ENCODE measurements around the gene ERRFI1. TPM values are rescaled to one million over a fixed set of nuclear protein-coding genes. Genes with fewer than 3 reads are reported as not detected.

ERRFI1 gene
- total and polyA plus RNA-seq, 4 donors: 60.7 to 424 (median 106) TPM

DNA sequence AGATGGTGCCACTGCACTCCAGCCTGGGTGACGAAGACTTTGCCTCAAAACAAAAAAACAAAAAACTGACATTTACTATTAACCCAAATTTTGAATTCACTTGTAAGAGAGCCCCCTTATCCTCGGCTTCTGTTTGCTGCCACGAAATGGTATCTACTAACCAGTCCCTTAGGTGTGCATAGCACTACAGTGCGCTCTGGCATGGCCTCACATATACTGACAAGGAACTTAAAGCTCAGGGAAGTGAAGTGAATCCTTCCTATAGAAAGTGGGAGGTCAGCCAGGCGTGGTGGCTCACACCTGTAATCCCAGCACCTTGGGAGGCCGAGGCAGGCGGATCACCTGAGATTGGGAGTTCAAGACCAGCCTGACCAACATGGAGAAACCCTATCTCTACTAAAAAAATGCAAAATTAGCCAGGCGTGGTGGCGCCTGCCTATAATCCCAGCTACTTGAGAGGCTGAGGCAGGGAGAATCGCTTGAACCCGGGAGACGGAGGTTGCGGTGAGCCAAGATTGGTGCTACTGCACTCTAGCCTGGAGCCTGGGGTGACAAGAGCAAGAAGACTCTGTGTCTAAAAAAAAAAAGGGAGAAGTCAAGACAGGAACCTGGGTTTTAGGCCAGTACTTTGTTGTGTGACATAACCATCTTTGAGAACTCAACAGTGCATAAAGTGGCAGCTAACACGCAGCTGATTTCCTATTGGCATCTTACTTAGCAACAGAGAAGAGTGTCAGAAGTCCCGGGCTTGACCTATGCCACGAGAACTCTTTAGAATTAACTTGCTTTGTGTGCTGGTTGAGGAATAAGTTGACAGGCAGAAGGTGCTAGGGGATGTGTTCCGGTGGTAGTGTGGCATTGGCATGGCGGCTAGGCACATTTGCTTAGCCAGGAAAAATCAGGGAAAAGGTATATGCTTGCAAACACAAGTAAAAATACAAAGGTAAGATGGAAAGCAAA lies 16.8 kb downstream of the ERRFI1 start:
- Histone ChIP-seq H3K9ac (ENCODE audit: low read depth in 1 of 2, low read length in 2 of 2) (no peak overlapping the region), H3K27ac (ENCODE audit: low read depth in 1 of 2, low read length in 2 of 2) (peak overlapping the region; percentile 6 to 36), H3K27me3 (ENCODE audit: control insufficient read depth in 4 of 4, insufficient read depth in 4 of 4, low read length in 3 of 4) (no peaks in the 10 kb centered on the region), H3K4me1 (ENCODE audit: control insufficient read depth in 4 of 4, insufficient read depth in 4 of 4, low read length in 3 of 4) (peaks cover 0 to 6% (median 2%) of the 10 kb centered on the region in 4 donors), H3K9me3 (ENCODE audit: control insufficient read depth in 4 of 4, low read length in 3 of 4) (no peaks in the 10 kb centered on the region), H3K4me3 (ENCODE audit: low read depth in 1 of 3, low read length in 3 of 3) (no peak overlapping the region), H3K36me3 (ENCODE audit: control insufficient read depth in 4 of 4, insufficient read depth in 3 of 4, low read depth in 1 of 4, low read length in 3 of 4) (peaks cover 3 to 39% (median 27%) of the 10 kb centered on the region in 4 donors)
- TF ChIP-seq FOXA2 (IDR thresholded peaks at IDR 0.05): no peak
- TF ChIP-seq, protein P1, sequence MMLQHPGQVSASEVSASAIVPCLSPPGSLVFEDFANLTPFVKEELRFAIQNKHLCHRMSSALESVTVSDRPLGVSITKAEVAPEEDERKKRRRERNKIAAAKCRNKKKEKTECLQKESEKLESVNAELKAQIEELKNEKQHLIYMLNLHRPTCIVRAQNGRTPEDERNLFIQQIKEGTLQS (IDR thresholded peaks at IDR 0.05): no peak
- no peak for TF ChIP-seq EGR1 (IDR thresholded peaks at IDR 0.05; ENCODE audit: low read depth in 2 of 2)
- TF ChIP-seq NR2F2 (IDR thresholded peaks at IDR 0.05): peak; percentile 9
- TF ChIP-seq GABPA (IDR thresholded peaks at IDR 0.05 in 1 of 2, conservative IDR thresholded peaks at IDR 0.05 in 1 of 2): no peak
- DNase-seq (ENCODE audit: low spot score): no peak
- WGBS: 85% methylated on average over 18 of the region's 18 CpGs

DNA sequence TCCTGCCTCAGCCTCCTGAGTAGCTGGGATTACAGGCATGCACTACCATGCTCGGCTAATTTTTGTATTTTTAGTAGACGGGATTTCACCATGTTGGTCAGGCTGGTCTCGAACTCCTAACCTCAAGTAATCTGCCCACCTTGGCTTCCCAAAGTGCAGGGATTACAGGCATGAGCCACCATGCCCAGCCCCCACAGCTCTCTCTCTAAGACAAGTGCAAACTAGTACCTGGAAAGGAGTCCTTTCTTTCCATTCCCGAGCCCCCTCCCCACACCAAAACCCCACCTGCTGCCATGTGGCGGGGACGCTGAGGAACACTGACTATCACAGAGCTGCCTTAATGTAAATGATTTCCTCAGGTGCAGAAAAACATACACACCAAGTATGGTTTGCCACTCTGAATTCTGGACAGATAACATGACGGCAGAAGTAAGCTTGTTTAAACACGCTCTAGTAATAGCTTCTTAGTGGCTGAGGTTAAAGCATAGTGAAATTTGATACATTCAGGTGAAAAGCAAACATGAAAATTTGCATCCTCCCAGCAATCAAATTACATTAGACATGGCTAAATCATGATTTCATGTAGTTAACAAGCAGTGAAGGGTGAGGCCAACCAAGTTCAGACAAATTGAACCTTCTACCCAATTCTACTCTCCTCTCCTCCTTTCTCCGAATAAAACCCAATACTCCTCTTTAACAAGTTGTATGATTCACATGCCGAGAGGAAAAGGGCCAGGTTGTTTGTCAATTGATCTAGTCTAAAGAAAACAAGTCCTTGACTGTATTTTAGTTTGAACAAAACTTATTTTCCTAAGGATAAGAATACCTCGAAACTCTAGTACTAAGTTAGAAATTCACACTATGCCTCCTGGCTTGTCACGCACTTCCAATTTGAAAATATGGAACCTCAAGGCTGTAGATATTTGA lies 19.8 kb downstream of the ERRFI1 start:
- H3K27ac ChIP-seq (ENCODE audit: low read depth in 1 of 2, low read length in 2 of 2): peak overlapping the region; percentile 72 to 83
- 47% methylated on average over 12 of the region's 12 CpGs for WGBS
- no peak for DNase-seq (ENCODE audit: low spot score)

More for the DNA sequence above, 19.8 kb downstream of the ERRFI1 start:
- peaks cover 0 to 10% (median 2%) of the 10 kb centered on the region in 4 donors for H3K4me1 ChIP-seq (ENCODE audit: control insufficient read depth in 4 of 4, insufficient read depth in 4 of 4, low read length in 3 of 4)
- H3K27me3 ChIP-seq (ENCODE audit: control insufficient read depth in 4 of 4, insufficient read depth in 4 of 4, low read length in 3 of 4): no peaks in the 10 kb centered on the region
- H3K9me3 ChIP-seq (ENCODE audit: control insufficient read depth in 4 of 4, low read length in 3 of 4): no peaks in the 10 kb centered on the region
- TF ChIP-seq FOXA1 (IDR thresholded peaks at IDR 0.05) (no peak), TAF1 (conservative IDR thresholded peaks at IDR 0.05) (no peak), RXRA (IDR thresholded peaks at IDR 0.05) (peak in 1 of 2 donors; percentile 19), YY1 (IDR thresholded peaks at IDR 0.05) (no peak), RAD21 (IDR thresholded peaks at IDR 0.05) (no peak), HNF4G (IDR thresholded peaks at IDR 0.05) (no peak), JUND (IDR thresholded peaks at IDR 0.05) (peak in 1 of 2 donors; percentile 37), SP1 (IDR thresholded peaks at IDR 0.05) (peak; percentile 13), FOXA2 (IDR thresholded peaks at IDR 0.05) (no peak), EGR1 (IDR thresholded peaks at IDR 0.05; ENCODE audit: low read depth in 2 of 2) (peak in 1 of 2 donors; percentile 45), HNF4A (conservative IDR thresholded peaks at IDR 0.05) (no peak), GABPA (IDR thresholded peaks at IDR 0.05 in 1 of 2, conservative IDR thresholded peaks at IDR 0.05 in 1 of 2) (no peak), NR2F2 (IDR thresholded peaks at IDR 0.05) (no peak)
- TF ChIP-seq, protein P2, sequence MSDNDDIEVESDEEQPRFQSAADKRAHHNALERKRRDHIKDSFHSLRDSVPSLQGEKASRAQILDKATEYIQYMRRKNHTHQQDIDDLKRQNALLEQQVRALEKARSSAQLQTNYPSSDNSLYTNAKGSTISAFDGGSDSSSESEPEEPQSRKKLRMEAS (IDR thresholded peaks at IDR 0.05): no peak
- TF ChIP-seq, protein P1 (IDR thresholded peaks at IDR 0.05): no peak
- TF ChIP-seq, protein P3, sequence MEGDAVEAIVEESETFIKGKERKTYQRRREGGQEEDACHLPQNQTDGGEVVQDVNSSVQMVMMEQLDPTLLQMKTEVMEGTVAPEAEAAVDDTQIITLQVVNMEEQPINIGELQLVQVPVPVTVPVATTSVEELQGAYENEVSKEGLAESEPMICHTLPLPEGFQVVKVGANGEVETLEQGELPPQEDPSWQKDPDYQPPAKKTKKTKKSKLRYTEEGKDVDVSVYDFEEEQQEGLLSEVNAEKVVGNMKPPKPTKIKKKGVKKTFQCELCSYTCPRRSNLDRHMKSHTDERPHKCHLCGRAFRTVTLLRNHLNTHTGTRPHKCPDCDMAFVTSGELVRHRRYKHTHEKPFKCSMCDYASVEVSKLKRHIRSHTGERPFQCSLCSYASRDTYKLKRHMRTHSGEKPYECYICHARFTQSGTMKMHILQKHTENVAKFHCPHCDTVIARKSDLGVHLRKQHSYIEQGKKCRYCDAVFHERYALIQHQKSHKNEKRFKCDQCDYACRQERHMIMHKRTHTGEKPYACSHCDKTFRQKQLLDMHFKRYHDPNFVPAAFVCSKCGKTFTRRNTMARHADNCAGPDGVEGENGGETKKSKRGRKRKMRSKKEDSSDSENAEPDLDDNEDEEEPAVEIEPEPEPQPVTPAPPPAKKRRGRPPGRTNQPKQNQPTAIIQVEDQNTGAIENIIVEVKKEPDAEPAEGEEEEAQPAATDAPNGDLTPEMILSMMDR (IDR thresholded peaks at IDR 0.05; ENCODE audit: low read depth, low read length, missing input control): no peak
- TF ChIP-seq, protein P4, sequence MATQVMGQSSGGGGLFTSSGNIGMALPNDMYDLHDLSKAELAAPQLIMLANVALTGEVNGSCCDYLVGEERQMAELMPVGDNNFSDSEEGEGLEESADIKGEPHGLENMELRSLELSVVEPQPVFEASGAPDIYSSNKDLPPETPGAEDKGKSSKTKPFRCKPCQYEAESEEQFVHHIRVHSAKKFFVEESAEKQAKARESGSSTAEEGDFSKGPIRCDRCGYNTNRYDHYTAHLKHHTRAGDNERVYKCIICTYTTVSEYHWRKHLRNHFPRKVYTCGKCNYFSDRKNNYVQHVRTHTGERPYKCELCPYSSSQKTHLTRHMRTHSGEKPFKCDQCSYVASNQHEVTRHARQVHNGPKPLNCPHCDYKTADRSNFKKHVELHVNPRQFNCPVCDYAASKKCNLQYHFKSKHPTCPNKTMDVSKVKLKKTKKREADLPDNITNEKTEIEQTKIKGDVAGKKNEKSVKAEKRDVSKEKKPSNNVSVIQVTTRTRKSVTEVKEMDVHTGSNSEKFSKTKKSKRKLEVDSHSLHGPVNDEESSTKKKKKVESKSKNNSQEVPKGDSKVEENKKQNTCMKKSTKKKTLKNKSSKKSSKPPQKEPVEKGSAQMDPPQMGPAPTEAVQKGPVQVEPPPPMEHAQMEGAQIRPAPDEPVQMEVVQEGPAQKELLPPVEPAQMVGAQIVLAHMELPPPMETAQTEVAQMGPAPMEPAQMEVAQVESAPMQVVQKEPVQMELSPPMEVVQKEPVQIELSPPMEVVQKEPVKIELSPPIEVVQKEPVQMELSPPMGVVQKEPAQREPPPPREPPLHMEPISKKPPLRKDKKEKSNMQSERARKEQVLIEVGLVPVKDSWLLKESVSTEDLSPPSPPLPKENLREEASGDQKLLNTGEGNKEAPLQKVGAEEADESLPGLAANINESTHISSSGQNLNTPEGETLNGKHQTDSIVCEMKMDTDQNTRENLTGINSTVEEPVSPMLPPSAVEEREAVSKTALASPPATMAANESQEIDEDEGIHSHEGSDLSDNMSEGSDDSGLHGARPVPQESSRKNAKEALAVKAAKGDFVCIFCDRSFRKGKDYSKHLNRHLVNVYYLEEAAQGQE (IDR thresholded peaks at IDR 0.05): no peak
- TF ChIP-seq, protein P5, sequence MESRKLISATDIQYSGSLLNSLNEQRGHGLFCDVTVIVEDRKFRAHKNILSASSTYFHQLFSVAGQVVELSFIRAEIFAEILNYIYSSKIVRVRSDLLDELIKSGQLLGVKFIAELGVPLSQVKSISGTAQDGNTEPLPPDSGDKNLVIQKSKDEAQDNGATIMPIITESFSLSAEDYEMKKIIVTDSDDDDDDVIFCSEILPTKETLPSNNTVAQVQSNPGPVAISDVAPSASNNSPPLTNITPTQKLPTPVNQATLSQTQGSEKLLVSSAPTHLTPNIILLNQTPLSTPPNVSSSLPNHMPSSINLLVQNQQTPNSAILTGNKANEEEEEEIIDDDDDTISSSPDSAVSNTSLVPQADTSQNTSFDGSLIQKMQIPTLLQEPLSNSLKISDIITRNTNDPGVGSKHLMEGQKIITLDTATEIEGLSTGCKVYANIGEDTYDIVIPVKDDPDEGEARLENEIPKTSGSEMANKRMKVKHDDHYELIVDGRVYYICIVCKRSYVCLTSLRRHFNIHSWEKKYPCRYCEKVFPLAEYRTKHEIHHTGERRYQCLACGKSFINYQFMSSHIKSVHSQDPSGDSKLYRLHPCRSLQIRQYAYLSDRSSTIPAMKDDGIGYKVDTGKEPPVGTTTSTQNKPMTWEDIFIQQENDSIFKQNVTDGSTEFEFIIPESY (IDR thresholded peaks at IDR 0.05): no peak
- H3K36me3 ChIP-seq (ENCODE audit: control insufficient read depth in 4 of 4, insufficient read depth in 3 of 4, low read depth in 1 of 4, low read length in 3 of 4): peaks cover 0 to 11% (median 2%) of the 10 kb centered on the region in 4 donors
- H3K4me3 ChIP-seq (ENCODE audit: low read depth in 1 of 3, low read length in 3 of 3): no peak overlapping the region
- no peak overlapping the region for H3K9ac ChIP-seq (ENCODE audit: low read depth in 1 of 2, low read length in 2 of 2)

Measured in liver (tissue), 9 donors.